ENCODE data around the gene KANK3.
"Not testable (repeated sequence)": the region's sequence is repeated elsewhere in the genome, so short reads cannot be mapped to it uniquely, and the experiment has no call there.

The KANK3 gene

GRCh38 chr19:8389891-8390616 is 47.0 kb upstream of the KANK3 start, which contains the start of gene RAB11B:
RAB11B (plus strand) TSS chr19:8390360; CDS start chr19:8390417, 57 bp downstream.
- peaks cover 12% of the 10 kb centered on the region for H3K4me1 ChIP-seq

GRCh38 chr19:8388612-8388958 is 45.5 kb upstream of the KANK3 start:
- no peak for TF ChIP-seq CTCF (IDR thresholded peaks at IDR 0.05)
- no peak overlapping the region for H3K4me2 ChIP-seq (ENCODE audit: low read length)
- H3K9me3 ChIP-seq (ENCODE audit: control insufficient read depth, low read length): no peaks in the 10 kb centered on the region
- H2AFZ ChIP-seq: no peak overlapping the region
- H3K79me2 ChIP-seq: peaks cover 16% of the 10 kb centered on the region
- no peaks in the 10 kb centered on the region for H3K27me3 ChIP-seq (ENCODE audit: control insufficient read depth, insufficient read depth, low read length)
- no peak overlapping the region for H3K27ac ChIP-seq
- no peaks in the 10 kb centered on the region for H3K36me3 ChIP-seq (ENCODE audit: control insufficient read depth, insufficient read depth, low read length)
- H3K9ac ChIP-seq: no peak overlapping the region
- H3K4me1 ChIP-seq: peaks cover 13% of the 10 kb centered on the region
- no peak overlapping the region for H3K4me3 ChIP-seq (ENCODE audit: low read depth, low read length)

More at GRCh38 chr19:8389891-8390616, 47.0 kb upstream of the KANK3 start, which contains the start of gene RAB11B:
- Histone ChIP-seq H3K4me2 (ENCODE audit: low read length) (peak within 1 kb of the TSS; percentile 85), H3K9ac (peak within 1 kb of the TSS; percentile 93), H3K27me3 (ENCODE audit: control insufficient read depth, insufficient read depth, low read length) (no peaks in the 10 kb centered on the region), H3K9me3 (ENCODE audit: control insufficient read depth, low read length) (no peaks in the 10 kb centered on the region), H2AFZ (peak within 1 kb of the TSS; percentile 78), H3K27ac (peak within 1 kb of the TSS; percentile 94), H3K79me2 (peaks cover 16% of the 10 kb centered on the region), H3K36me3 (ENCODE audit: control insufficient read depth, insufficient read depth, low read length) (no peaks in the 10 kb centered on the region), H3K4me3 (ENCODE audit: low read depth, low read length) (peak within 1 kb of the TSS; percentile 93)
- no peak for TF ChIP-seq CTCF (IDR thresholded peaks at IDR 0.05)

- Histone ChIP-seq H2AFZ (no peak overlapping the region), H3K27me3 (ENCODE audit: control insufficient read depth, insufficient read depth, low read length) (no peaks in the 10 kb centered on the region), H3K79me2 (peaks cover 10% of the 10 kb centered on the region), H3K9ac (no peak overlapping the region), H3K4me1 (peaks cover 13% of the 10 kb centered on the region), H3K9me3 (ENCODE audit: control insufficient read depth, low read length) (no peaks in the 10 kb centered on the region), H3K27ac (no peak overlapping the region), H3K4me3 (ENCODE audit: low read depth, low read length) (no peak overlapping the region), H3K36me3 (ENCODE audit: control insufficient read depth, insufficient read depth, low read length) (no peaks in the 10 kb centered on the region), H3K4me2 (ENCODE audit: low read length) (no peak overlapping the region)
- TF ChIP-seq CTCF (IDR thresholded peaks at IDR 0.05): no peak
Observed at GRCh38 chr19:8387688-8388611, 44.9 kb upstream of the KANK3 start.

- H3K36me3 ChIP-seq (ENCODE audit: control insufficient read depth, insufficient read depth, low read length): no peaks in the 10 kb centered on the region
- no peak overlapping the region for H3K4me2 ChIP-seq (ENCODE audit: low read length)
- peaks cover 9% of the 10 kb centered on the region for H3K79me2 ChIP-seq
- peaks cover 13% of the 10 kb centered on the region for H3K4me1 ChIP-seq
- no peak overlapping the region for H2AFZ ChIP-seq
- no peak overlapping the region for H3K9ac ChIP-seq
- no peak overlapping the region for H3K4me3 ChIP-seq (ENCODE audit: low read depth, low read length)
- no peak overlapping the region for H3K27ac ChIP-seq
- no peaks in the 10 kb centered on the region for H3K9me3 ChIP-seq (ENCODE audit: control insufficient read depth, low read length)
- no peak for TF ChIP-seq CTCF (IDR thresholded peaks at IDR 0.05)
- H3K27me3 ChIP-seq (ENCODE audit: control insufficient read depth, insufficient read depth, low read length): no peaks in the 10 kb centered on the region
Observed at GRCh38 chr19:8386990-8387389, 43.9 kb upstream of the KANK3 start.

GRCh38 chr19:8386419-8386818 is 43.4 kb upstream of the KANK3 start:
- H3K4me1 ChIP-seq; H3K4me3 ChIP-seq (ENCODE audit: low read depth, low read length); H2AFZ ChIP-seq; H3K79me2 ChIP-seq; H3K36me3 ChIP-seq (ENCODE audit: control insufficient read depth, insufficient read depth, low read length); H3K4me2 ChIP-seq (ENCODE audit: low read length); H3K27me3 ChIP-seq (ENCODE audit: control insufficient read depth, insufficient read depth, low read length); H3K9me3 ChIP-seq (ENCODE audit: control insufficient read depth, low read length); H3K9ac ChIP-seq; H3K27ac ChIP-seq: not testable (repeated sequence)

- not testable (repeated sequence) for H3K79me2 ChIP-seq; H3K9ac ChIP-seq; H3K4me1 ChIP-seq; H3K27me3 ChIP-seq (ENCODE audit: control insufficient read depth, insufficient read depth, low read length); H3K36me3 ChIP-seq (ENCODE audit: control insufficient read depth, insufficient read depth, low read length); H3K9me3 ChIP-seq (ENCODE audit: control insufficient read depth, low read length)
- Histone ChIP-seq H2AFZ (peak overlapping the region; percentile 48), H3K4me2 (ENCODE audit: low read length) (peak overlapping the region; percentile 22), H3K27ac (peak overlapping the region; percentile 55), H3K4me3 (ENCODE audit: low read depth, low read length) (peak overlapping the region; percentile 5)
Observed at GRCh38 chr19:8385566-8385965, 42.5 kb upstream of the KANK3 start.

GRCh38 chr19:8385103-8385502 is 42.0 kb upstream of the KANK3 start:
- H3K4me3 ChIP-seq (ENCODE audit: low read depth, low read length); H2AFZ ChIP-seq; H3K79me2 ChIP-seq; H3K27ac ChIP-seq; H3K9me3 ChIP-seq (ENCODE audit: control insufficient read depth, low read length); H3K27me3 ChIP-seq (ENCODE audit: control insufficient read depth, insufficient read depth, low read length); H3K9ac ChIP-seq; H3K4me1 ChIP-seq; H3K36me3 ChIP-seq (ENCODE audit: control insufficient read depth, insufficient read depth, low read length): not testable (repeated sequence)
- H3K4me2 ChIP-seq (ENCODE audit: low read length): peak overlapping the region; percentile 22

Measured in parathyroid adenoma (tissue), 2 donors.